GM19463 (cell line): ENCODE data around the gene PPP1R27.

Experiments used
- ATAC-seq: cut with Tn5 transposase; IDR thresholded peaks from one replicate; pipeline ENCODE4 v1.9.1; 2021; ENCODE audit warnings: mild to moderate bottlenecking, moderate library complexity; ENCODE audit not compliant: unreplicated experiment

PPP1R27 gene

GRCh38 chr17:81834831-81835267 lies at the start of gene PPP1R27:
Gene PPP1R27, minus strand, starts transcription at chr17:81835050. Its CDS starts 97 bp downstream, at chr17:81834953.
- ATAC-seq = no peak

- no peak for ATAC-seq
Observed at GRCh38 chr17:81884520-81884919, 49.7 kb upstream of the PPP1R27 start.

GRCh38 chr17:81879121-81879520 lies 44.3 kb upstream of the PPP1R27 start:
- no peak for ATAC-seq

GRCh38 chr17:81878294-81878693 lies 43.4 kb upstream of the PPP1R27 start:
- no peak for ATAC-seq

- no peak for ATAC-seq
Observed at GRCh38 chr17:81877569-81877968, 42.7 kb upstream of the PPP1R27 start.

GRCh38 chr17:81871387-81872230 lies 36.8 kb upstream of the PPP1R27 start:
- ATAC-seq = peak; percentile 50

- peak; percentile 34 for ATAC-seq
Observed at GRCh38 chr17:81870981-81871386, 36.1 kb upstream of the PPP1R27 start, which contains the start of gene ARHGDIA. Gene ARHGDIA, minus strand, starts transcription at chr17:81871337. Its CDS starts 1,407 bp downstream, at chr17:81869930.

- peak; percentile 3 for ATAC-seq
Observed at GRCh38 chr17:81870131-81870980, 35.5 kb upstream of the PPP1R27 start.

GRCh38 chr17:81869221-81870130 lies 34.6 kb upstream of the PPP1R27 start:
- no peak for ATAC-seq

GRCh38 chr17:81868674-81869220 lies 33.9 kb upstream of the PPP1R27 start:
- ATAC-seq = no peak

- no peak for ATAC-seq
Observed at GRCh38 chr17:81867991-81868673, 33.3 kb upstream of the PPP1R27 start.

GRCh38 chr17:81867170-81867990 lies 32.5 kb upstream of the PPP1R27 start:
- ATAC-seq = no peak

- ATAC-seq = no peak
Observed at GRCh38 chr17:81866440-81867169, 31.8 kb upstream of the PPP1R27 start.

GRCh38 chr17:81865733-81866439 lies 31.0 kb upstream of the PPP1R27 start:
- no peak for ATAC-seq

- ATAC-seq = no peak
Observed at GRCh38 chr17:81865358-81865732, 30.5 kb upstream of the PPP1R27 start.

- ATAC-seq = no peak
Observed at GRCh38 chr17:81863833-81864768, 29.3 kb upstream of the PPP1R27 start.
